H1 (cell line): ENCODE measurements around the gene MYDGF. TPM values are rescaled to one million over a fixed set of nuclear protein-coding genes. Genes with fewer than 3 reads are reported as not detected.

Source experiments
- CTCF ChIA-PET: fragments of 300-600 bp; sonication (Branson Sonifier 250); formaldehyde crosslinking; loops from one replicate; lab custom pipeline; 2021; ENCODE audit not compliant: partially characterized antibody; lab: Charles Lee
- POLR2A ChIA-PET: fragments of 300-600 bp; sonication (Branson Sonifier 250); formaldehyde crosslinking; loops from one replicate; lab custom pipeline; 2021; ENCODE audit warnings: inconsistent platforms; ENCODE audit not compliant: partially characterized antibody; lab: Charles Lee
- DNase-seq, 2 experiments: peaks; one replicate each; pipeline versions ENCODE4 v3.0.0 to v3.0.0-alpha.2; 2010 to 2022; ENCODE audit warnings: low spot score in 2 of 2, low read depth in 1 of 2, mixed read lengths in 1 of 2
- FAIRE-seq: peaks from 2 replicates; lab custom pipeline; 2011; peaks lifted over from hg19 to GRCh38; lab: Jason Lieb, UNC
- H2AFZ ChIP-seq: 2 replicates; pipeline ENCODE4 v1.8.1; 2012; ENCODE audit warnings: low read length, inconsistent platforms
- H2AK5ac ChIP-seq: 2 replicates; pipeline ENCODE4 v1.6.1; 2013; ENCODE audit warnings: low read depth, low read length
- H2BK120ac ChIP-seq: replicated peaks from 2 replicates; pipeline ENCODE3; 2013; ENCODE audit warnings: low read depth, low read length, inconsistent platforms
- H2BK12ac ChIP-seq: 2 replicates; pipeline ENCODE4 v1.6.1; 2013; ENCODE audit warnings: low read depth, low read length
- H2BK15ac ChIP-seq: 2 replicates; pipeline ENCODE4 v1.6.1; 2013; ENCODE audit warnings: low read length
- H2BK20ac ChIP-seq: 2 replicates; pipeline ENCODE4 v1.6.1; 2013; ENCODE audit warnings: low read length
- H2BK5ac ChIP-seq: 2 replicates; pipeline ENCODE4 v1.6.1; 2013; ENCODE audit warnings: low read depth, low read length
- H3K14ac ChIP-seq: 2 replicates; pipeline ENCODE4 v1.6.1; 2013; ENCODE audit warnings: inconsistent platforms; ENCODE audit not compliant: insufficient read length
- H3K18ac ChIP-seq: 2 replicates; pipeline ENCODE4 v1.6.1; 2013; ENCODE audit warnings: low read length; ENCODE audit errors: extremely low read depth
- H3K23ac ChIP-seq: 2 replicates; pipeline ENCODE4 v1.6.1; 2013; ENCODE audit warnings: inconsistent platforms; ENCODE audit not compliant: insufficient read length
- H3K23me2 ChIP-seq: 2 replicates; pipeline ENCODE4 v1.6.1; 2013; ENCODE audit warnings: low read depth, low read length
- H3K27ac ChIP-seq: 2 replicates; pipeline ENCODE4 v1.6.1; 2011; ENCODE audit warnings: low read depth, low read length, inconsistent platforms
- H3K27me3 ChIP-seq, 4 experiments: replicated peaks in 1 of 4; 1 replicate in 1 of 4; 2 replicates in 3 of 4; pipeline versions ENCODE4 v1.6.1 to v1.8.1; 2011 to 2013; ENCODE audit warnings: low read length in 3 of 4, mild to moderate bottlenecking in 3 of 4, inconsistent platforms in 2 of 4, mixed read lengths in 2 of 4, moderate library complexity in 1 of 4; ENCODE audit not compliant: control insufficient read depth in 3 of 4, insufficient read depth in 3 of 4; ENCODE audit errors: extremely low read depth in 1 of 4
- H3K36me3 ChIP-seq, 4 experiments: 2 replicates each; pipeline versions ENCODE4 v1.6.1 to v1.8.1; 2011 to 2013; ENCODE audit warnings: mild to moderate bottlenecking in 4 of 4, low read length in 3 of 4, moderate library complexity in 2 of 4, control low read depth in 1 of 4, inconsistent platforms in 1 of 4; ENCODE audit not compliant: insufficient read depth in 4 of 4, control insufficient read depth in 2 of 4
- H3K4ac ChIP-seq: replicated peaks from 2 replicates; pipeline ENCODE3; 2013; ENCODE audit warnings: low read length, low read depth, mixed read lengths, inconsistent platforms; ENCODE audit not compliant: insufficient read length
- H3K4me1 ChIP-seq, 4 experiments: replicated peaks in 1 of 4; 1 replicate in 1 of 4; 2 replicates in 3 of 4; pipeline versions ENCODE4 v1.6.1 to v1.8.1; 2011 to 2013; ENCODE audit warnings: low read length in 3 of 4, inconsistent platforms in 2 of 4, mixed read lengths in 1 of 4; ENCODE audit not compliant: insufficient read depth in 4 of 4, control insufficient read depth in 3 of 4
- H3K4me2 ChIP-seq, 2 experiments: 2 replicates each; pipeline versions ENCODE4 v1.6.1 to v1.8.1; 2011 to 2013; ENCODE audit warnings: low read depth in 2 of 2, low read length in 2 of 2, control low read depth in 1 of 2, inconsistent platforms in 1 of 2, mild to moderate bottlenecking in 1 of 2; ENCODE audit not compliant: insufficient read depth in 1 of 2
- H3K4me3 ChIP-seq, 4 experiments: fragments of 200-600, 300-600 bp in 1 of 4; sonication (generic), shearing (Covaris generic), sonication (Bioruptor Twin) in 1 of 4; 2 replicates each; pipeline versions ENCODE4 v1.5.1 to v1.8.1; 2011 to 2016; ENCODE audit warnings: low read length in 4 of 4, low read depth in 3 of 4, control low read depth in 2 of 4, inconsistent platforms in 2 of 4, mild to moderate bottlenecking in 2 of 4, mixed read lengths in 1 of 4, moderate library complexity in 1 of 4; ENCODE audit not compliant: insufficient read depth in 2 of 4; ENCODE audit errors: extremely low read depth in 1 of 4
- H3K56ac ChIP-seq: replicated peaks from 2 replicates; pipeline ENCODE3; 2013; ENCODE audit warnings: low read depth, mild to moderate bottlenecking, mixed read lengths, low read length, inconsistent platforms; ENCODE audit not compliant: insufficient read length
- H3K79me1 ChIP-seq: 2 replicates; pipeline ENCODE4 v1.6.1; 2013; ENCODE audit warnings: low read depth, low read length, control low read depth
- H3K79me2 ChIP-seq, 2 experiments: 2 replicates each; pipeline versions ENCODE4 v1.6.1 to v1.8.1; 2012 to 2013; ENCODE audit warnings: low read length in 2 of 2, mild to moderate bottlenecking in 2 of 2, inconsistent platforms in 1 of 2; ENCODE audit not compliant: insufficient read depth in 2 of 2, control insufficient read depth in 1 of 2
- H3K9ac ChIP-seq, 4 experiments: replicated peaks in 1 of 4; 1 replicate in 1 of 4; 2 replicates in 3 of 4; pipeline versions ENCODE4 v1.6.1 to v1.8.1; 2011 to 2013; ENCODE audit warnings: low read depth in 3 of 4, low read length in 3 of 4, control low read depth in 2 of 4, mild to moderate bottlenecking in 2 of 4, moderate library complexity in 2 of 4, inconsistent platforms in 1 of 4; ENCODE audit errors: extremely low read depth in 1 of 4
- H3K9me3 ChIP-seq, 2 experiments: 2 replicates each; pipeline versions ENCODE4 v1.6.1 to v1.8.1; 2012 to 2013; ENCODE audit warnings: mild to moderate bottlenecking in 2 of 2, moderate library complexity in 2 of 2, control low read depth in 1 of 2, inconsistent platforms in 1 of 2, low read depth in 1 of 2, low read length in 1 of 2, mixed read lengths in 1 of 2; ENCODE audit not compliant: insufficient read depth in 2 of 2
- H4K20me1 ChIP-seq, 2 experiments: replicated peaks in 1 of 2; 2 replicates each; pipeline versions ENCODE3 to v1.8.1; 2011 to 2013; ENCODE audit warnings: inconsistent platforms in 2 of 2, low read length in 2 of 2, mild to moderate bottlenecking in 1 of 2; ENCODE audit not compliant: insufficient read depth in 2 of 2, control insufficient read depth in 1 of 2
- H4K5ac ChIP-seq: 2 replicates; pipeline ENCODE4 v1.6.1; 2013; ENCODE audit warnings: low read length, low read depth, mixed read lengths, inconsistent platforms; ENCODE audit not compliant: insufficient read length
- H4K8ac ChIP-seq: 2 replicates; pipeline ENCODE4 v1.8.0; 2013; ENCODE audit warnings: mild to moderate bottlenecking, moderate library complexity, low read length, inconsistent platforms; ENCODE audit not compliant: insufficient read depth; ENCODE audit errors: extremely low read depth
- H4K91ac ChIP-seq: replicated peaks from 2 replicates; pipeline ENCODE3; 2013; ENCODE audit warnings: low read length, mixed read lengths, inconsistent platforms; ENCODE audit not compliant: insufficient read length
- BCL11A ChIP-seq, 2 experiments: IDR thresholded peaks; one replicate each; pipeline ENCODE4 v1.6.1; 2011; ENCODE audit warnings: low read depth in 2 of 2, low read length in 2 of 2, mild to moderate bottlenecking in 2 of 2
- EGR1 ChIP-seq: IDR thresholded peaks from 2 replicates; pipeline ENCODE4 v1.6.1; 2011; ENCODE audit warnings: low read depth, low read length, borderline replicate concordance
- NRF1 ChIP-seq: IDR thresholded peaks from 2 replicates; pipeline ENCODE4 v1.6.1; 2011; ENCODE audit warnings: mild to moderate bottlenecking, low read depth, low read length, improper control_type of control experiment
- PHF8 ChIP-seq: fragments of 200-600 bp; sonication (generic); conservative IDR thresholded peaks from 2 replicates; pipeline ENCODE4 v1.7.1; 2012; ENCODE audit warnings: low read depth, mild to moderate bottlenecking, inconsistent platforms, low read length, moderate library complexity
- SUZ12 ChIP-seq: fragments of 200-600 bp; sonication (generic); IDR thresholded peaks from 2 replicates; pipeline ENCODE4 v1.6.1; 2012; ENCODE audit warnings: mild to moderate bottlenecking, inconsistent platforms, low read length, moderate library complexity, mixed read lengths
- TBP ChIP-seq: IDR thresholded peaks from 2 replicates; pipeline ENCODE4 v1.6.1; 2011; ENCODE audit warnings: low read depth, low read length, improper control_type of control experiment
- WGBS, 2 experiments: shearing (Covaris generic) in 1 of 2; methylation state at CpG; one replicate each; pipeline versions ENCODE4 v1.1.6 to v1.1.7; 2013 to 2015; ENCODE audit warnings: low lambda C conversion rate in 2 of 2, mixed read lengths in 2 of 2, inconsistent platforms in 1 of 2, low coverage in 1 of 2, missing lambda C conversion rate in 1 of 2; ENCODE audit not compliant: insufficient replicate concordance in 2 of 2, insufficient coverage in 1 of 2, insufficient read length in 1 of 2; ENCODE audit errors: extremely low coverage in 1 of 2, missing lambda C conversion rate in 1 of 2; 5-methylcytosine and 5-hydroxymethylcytosine counted together
- polyA plus RNA-seq, 7 experiments: library from polyadenylated mRNA; depleted of rRNA in 3 of 7; stranded (reverse) in 5 of 7; unstranded in 2 of 7; fragments of >200 nt in 5 of 7; fragments of 200-250 nt in 2 of 7; gene quantifications; 1 replicate in 5 of 7; 2 replicates in 1 of 7; 4 replicates in 1 of 7; pipeline versions ENCODE4 v1.2.1 to v1.2.3, GENCODE V29; 2011 to 2013; ENCODE audit warnings: missing spikeins in 2 of 7, mixed read lengths in 2 of 7
- total RNA-seq: library from RNA; stranded (reverse); fragmentation: NEBNext Ultra II Directional; extraction: Animal tissue kit (Norgen Biotek cat#: 25700); gene quantifications from 2 replicates; pipeline ENCODE4 v1.2.1, GENCODE V29; 2021

Gene MYDGF
- total and polyA plus RNA-seq, 2 of the 8 experiments (the other 6 are each of a cell fraction or from before 2014, with no cell fraction given) = 40.6 to 51.1 TPM

DNA sequence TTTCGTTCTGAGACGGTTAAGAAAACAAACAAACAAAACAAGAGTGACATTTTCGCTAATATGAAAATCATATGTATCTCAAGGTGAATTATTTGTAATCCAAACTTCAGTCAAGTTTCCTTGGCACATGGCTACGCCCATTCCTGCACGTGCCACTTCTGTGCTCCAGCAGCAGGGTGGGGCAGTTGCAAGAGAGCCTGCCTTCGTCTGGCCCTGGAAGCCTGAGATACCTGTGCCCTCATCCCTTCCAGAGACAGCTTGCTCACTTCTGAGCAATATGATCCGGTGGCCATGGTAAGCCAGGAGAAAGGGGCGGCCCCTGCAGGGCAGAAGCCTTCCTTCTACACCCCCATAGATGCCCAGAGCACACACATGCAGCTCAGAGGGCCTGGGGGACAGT is 31.4 kb upstream of the MYDGF start:
- Histone ChIP-seq H3K9ac (no peak overlapping the region), H3K18ac (no peak overlapping the region), H3K14ac (no peak overlapping the region), H3K79me2 (no peaks in the 10 kb centered on the region), H3K56ac (no peak overlapping the region), H2BK20ac (no peak overlapping the region), H2BK12ac (no peak overlapping the region), H3K4ac (no peak overlapping the region), H3K36me3 (peaks cover 7 to 46% (median 20%) of the 10 kb centered on the region in 4 experiments), H3K23ac (no peak overlapping the region), H3K4me1 (no peaks in the 10 kb centered on the region), H3K79me1 (no peaks in the 10 kb centered on the region), H2AK5ac (no peak overlapping the region), H2AFZ (no peak overlapping the region), H3K9me3 (no peaks in the 10 kb centered on the region), H4K8ac (no peak overlapping the region), H4K5ac (no peak overlapping the region), H2BK5ac (no peak overlapping the region), H3K23me2 (no peaks in the 10 kb centered on the region), H2BK120ac (no peak overlapping the region), H3K4me3 (no peak overlapping the region), H3K27me3 (no peaks in the 10 kb centered on the region), H3K4me2 (no peak overlapping the region), H3K27ac (no peak overlapping the region), H4K91ac (no peak overlapping the region), H4K20me1 (peaks cover 0 to 8% of the 10 kb centered on the region in 2 experiments), H2BK15ac (no peak overlapping the region)
- TF ChIP-seq SUZ12 (no peak), NRF1 (no peak), PHF8 (no peak), BCL11A (IDR thresholded peaks at IDR 0.05; ENCODE audit: low read depth in 2 of 2, low read length in 2 of 2) (no peak), EGR1 (no peak), TBP (no peak)
- ChIA-PET CTCF (interaction anchor here (1.5 kb wide), 1 partner anchor 15 kb away, joined by 3 read pairs; no protein-coding TSS in a partner anchor), POLR2A (interaction anchor here (1.8 kb wide), 1 partner anchor 9 kb away, joined by 5 read pairs; no protein-coding TSS in a partner anchor)
- DNase-seq (no peak), FAIRE-seq (no peak)
- 90% methylated on average over 8 of the region's 8 CpGs; no CpG with 5 or more reads in 1 of the 2 experiments for WGBS, 2 experiments
